Neural crest cell (in vitro differentiated cells): ENCODE results near the gene DIP2C. TPM values are rescaled to one million over a fixed set of nuclear protein-coding genes. Genes with fewer than 3 reads are reported as not detected.
"Not testable (repeated sequence)": the region's sequence is repeated elsewhere in the genome, so short reads cannot be mapped to it uniquely, and the experiment has no call there.

ENCODE experiments used
- DNase-seq: peaks from one replicate; pipeline ENCODE4 v3.0.0; 2021; ENCODE audit warnings: low read depth, mixed read lengths, low spot score
- H3K27ac Mint-ChIP-seq: one replicate; pipeline ENCODE4 v1.8.0; 2021; ENCODE audit warnings: mild to moderate bottlenecking, mixed read lengths; ENCODE audit not compliant: unreplicated experiment
- H3K27me3 Mint-ChIP-seq: 2 replicates; pipeline ENCODE4 v1.8.0; 2021; ENCODE audit warnings: low read depth, mild to moderate bottlenecking, mixed read lengths
- H3K36me3 Mint-ChIP-seq: 2 replicates; pipeline ENCODE4 v1.8.0; 2021; ENCODE audit warnings: low read depth, mild to moderate bottlenecking, mixed read lengths
- H3K4me1 Mint-ChIP-seq: 2 replicates; pipeline ENCODE4 v1.8.0; 2021; ENCODE audit warnings: mixed read lengths
- H3K4me3 Mint-ChIP-seq: one replicate; pipeline ENCODE4 v1.8.0; 2021; ENCODE audit warnings: mild to moderate bottlenecking, mixed read lengths
- H3K9me3 Mint-ChIP-seq: 2 replicates; pipeline ENCODE4 v1.8.0; 2021; ENCODE audit warnings: mixed read lengths
- total RNA-seq: library from RNA; stranded (reverse); gene quantifications from 2 replicates; pipeline ENCODE4 v1.2.1, GENCODE V29; 2021
- TF ChIP-seq, protein P1 (sequence below): fragments of 200-600 bp; sonication (generic); conservative IDR thresholded peaks from 2 replicates; pipeline ENCODE4 v1.5.0; 2021; ENCODE audit warnings: antibody characterized with exemption, mild to moderate bottlenecking

DIP2C gene
- total RNA-seq, 1 donor from 2014 or later = 21.7 TPM

GRCh38 chr10:427761-428519, 261.5 kb downstream of the DIP2C start:
- Mint-ChIP-seq H3K27ac (no peak overlapping the region), H3K4me3 (no peak overlapping the region), H3K27me3 (no peaks in the 10 kb centered on the region), H3K4me1 (no peaks in the 10 kb centered on the region), H3K36me3 (peaks cover 33% of the 10 kb centered on the region), H3K9me3 (peaks cover 5% of the 10 kb centered on the region)
- TF ChIP-seq, protein P1, sequence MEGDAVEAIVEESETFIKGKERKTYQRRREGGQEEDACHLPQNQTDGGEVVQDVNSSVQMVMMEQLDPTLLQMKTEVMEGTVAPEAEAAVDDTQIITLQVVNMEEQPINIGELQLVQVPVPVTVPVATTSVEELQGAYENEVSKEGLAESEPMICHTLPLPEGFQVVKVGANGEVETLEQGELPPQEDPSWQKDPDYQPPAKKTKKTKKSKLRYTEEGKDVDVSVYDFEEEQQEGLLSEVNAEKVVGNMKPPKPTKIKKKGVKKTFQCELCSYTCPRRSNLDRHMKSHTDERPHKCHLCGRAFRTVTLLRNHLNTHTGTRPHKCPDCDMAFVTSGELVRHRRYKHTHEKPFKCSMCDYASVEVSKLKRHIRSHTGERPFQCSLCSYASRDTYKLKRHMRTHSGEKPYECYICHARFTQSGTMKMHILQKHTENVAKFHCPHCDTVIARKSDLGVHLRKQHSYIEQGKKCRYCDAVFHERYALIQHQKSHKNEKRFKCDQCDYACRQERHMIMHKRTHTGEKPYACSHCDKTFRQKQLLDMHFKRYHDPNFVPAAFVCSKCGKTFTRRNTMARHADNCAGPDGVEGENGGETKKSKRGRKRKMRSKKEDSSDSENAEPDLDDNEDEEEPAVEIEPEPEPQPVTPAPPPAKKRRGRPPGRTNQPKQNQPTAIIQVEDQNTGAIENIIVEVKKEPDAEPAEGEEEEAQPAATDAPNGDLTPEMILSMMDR = no peak
- no peak for DNase-seq

- not testable (repeated sequence) for DNase-seq, H3K4me3 Mint-ChIP-seq, H3K27ac Mint-ChIP-seq, H3K4me1 Mint-ChIP-seq, H3K9me3 Mint-ChIP-seq, H3K27me3 Mint-ChIP-seq
- H3K36me3 Mint-ChIP-seq = peaks cover 23% of the 10 kb centered on the region
These were observed 264.1 kb downstream of the DIP2C start for GRCh38 chr10:425365-425764.

DNA sequence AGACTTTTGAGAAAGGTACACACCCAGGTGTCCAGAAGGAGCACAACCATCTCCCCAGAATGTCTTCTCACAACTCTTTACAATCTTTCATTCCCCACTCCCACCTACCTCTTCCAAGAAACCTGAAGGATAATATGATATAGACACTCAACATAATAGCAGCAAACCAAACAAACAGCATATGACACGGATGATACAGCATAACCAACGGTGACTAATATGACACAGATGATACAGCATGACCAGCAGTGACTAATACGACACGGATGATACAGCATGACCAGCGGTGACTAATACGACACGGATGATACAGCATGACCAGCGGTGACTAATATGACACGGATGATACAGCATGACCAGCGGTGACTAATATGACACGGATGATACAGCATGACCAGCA, 264.7 kb downstream of the DIP2C start:
- not testable (repeated sequence) for DNase-seq, H3K27me3 Mint-ChIP-seq, H3K4me1 Mint-ChIP-seq, H3K9me3 Mint-ChIP-seq, H3K4me3 Mint-ChIP-seq, H3K27ac Mint-ChIP-seq
- H3K36me3 Mint-ChIP-seq = peaks cover 24% of the 10 kb centered on the region

GRCh38 chr10:423178-423577, 266.3 kb downstream of the DIP2C start:
- Mint-ChIP-seq H3K27me3 (no peaks in the 10 kb centered on the region), H3K36me3 (peaks cover 21% of the 10 kb centered on the region), H3K4me3 (no peak overlapping the region), H3K27ac (no peak overlapping the region), H3K9me3 (peaks cover 3% of the 10 kb centered on the region), H3K4me1 (no peaks in the 10 kb centered on the region)
- no peak for DNase-seq
- TF ChIP-seq, protein P1 = no peak

GRCh38 chr10:422675-423074, 266.8 kb downstream of the DIP2C start:
- H3K36me3 Mint-ChIP-seq = peaks cover 22% of the 10 kb centered on the region
- H3K9me3 Mint-ChIP-seq = peaks cover 3% of the 10 kb centered on the region
- DNase-seq = no peak
- H3K27ac Mint-ChIP-seq = no peak overlapping the region
- TF ChIP-seq, protein P1 = no peak
- H3K4me1 Mint-ChIP-seq = no peaks in the 10 kb centered on the region
- no peak overlapping the region for H3K4me3 Mint-ChIP-seq
- no peaks in the 10 kb centered on the region for H3K27me3 Mint-ChIP-seq

DNA sequence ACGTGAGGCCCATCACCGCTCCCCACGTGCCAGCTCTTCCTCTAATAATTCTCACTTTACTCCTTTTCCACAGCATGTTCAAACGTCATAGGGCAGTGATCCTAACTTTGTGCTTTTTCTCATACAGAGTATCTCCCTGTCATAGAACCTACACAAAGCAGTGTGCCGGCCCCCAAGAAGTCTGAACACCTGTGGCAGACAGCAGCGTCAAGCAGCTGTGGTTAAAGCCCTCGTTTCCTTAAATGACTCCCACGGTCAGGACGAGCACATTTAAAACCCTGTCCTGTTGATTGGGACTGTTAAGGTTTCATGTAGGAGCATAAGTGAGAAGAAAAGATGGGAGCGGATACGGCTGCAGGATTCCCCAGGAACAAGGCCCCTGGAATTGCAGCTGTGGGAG, 267.2 kb downstream of the DIP2C start:
- Mint-ChIP-seq H3K36me3 (peaks cover 22% of the 10 kb centered on the region), H3K9me3 (peaks cover 3% of the 10 kb centered on the region), H3K4me3 (no peak overlapping the region), H3K27ac (peak overlapping the region; percentile 85), H3K27me3 (no peaks in the 10 kb centered on the region), H3K4me1 (no peaks in the 10 kb centered on the region)
- TF ChIP-seq, protein P1 = no peak
- no peak for DNase-seq
